Bronchial epithelial cell (primary cell): ENCODE measurements around the gene PRKCZ. TPM values are rescaled to one million over a fixed set of nuclear protein-coding genes. Genes with fewer than 3 reads are reported as not detected.

Experiments used
- DNase-seq: peaks from one replicate; pipeline ENCODE4 v3.0.0-alpha.2; 2010; ENCODE audit warnings: low read depth
- FAIRE-seq: peaks from 2 replicates; lab custom pipeline; 2011; peaks lifted over from hg19 to GRCh38; lab: Jason Lieb, UNC
- H3K27me3 ChIP-seq: 2 replicates; pipeline ENCODE4 v1.5.1; 2011; ENCODE audit warnings: low read length; ENCODE audit not compliant: control insufficient read depth, insufficient read depth
- H3K36me3 ChIP-seq: 2 replicates; pipeline ENCODE4 v1.5.1; 2011; ENCODE audit warnings: low read length; ENCODE audit not compliant: control insufficient read depth, insufficient read depth
- H3K4me3 ChIP-seq: 2 replicates; pipeline ENCODE4 v1.5.1; 2011; ENCODE audit warnings: mild to moderate bottlenecking, low read depth, low read length, control low read depth
- total RNA-seq: library from RNA; depleted of rRNA; stranded (reverse); fragments of >200 nt; gene quantifications from 2 replicates; pipeline ENCODE4 v1.2.1, GENCODE V29; 2014
- TF ChIP-seq, protein P1 (sequence below): IDR thresholded peaks from 2 replicates; pipeline ENCODE4 v1.5.1; 2011; ENCODE audit warnings: mild to moderate bottlenecking, moderate library complexity, low read length, control low read depth, inconsistent platforms; ENCODE audit not compliant: insufficient read depth, severe bottlenecking

The PRKCZ gene
- total RNA-seq, 1 donor from 2014 or later = 38.4 TPM

DNA sequence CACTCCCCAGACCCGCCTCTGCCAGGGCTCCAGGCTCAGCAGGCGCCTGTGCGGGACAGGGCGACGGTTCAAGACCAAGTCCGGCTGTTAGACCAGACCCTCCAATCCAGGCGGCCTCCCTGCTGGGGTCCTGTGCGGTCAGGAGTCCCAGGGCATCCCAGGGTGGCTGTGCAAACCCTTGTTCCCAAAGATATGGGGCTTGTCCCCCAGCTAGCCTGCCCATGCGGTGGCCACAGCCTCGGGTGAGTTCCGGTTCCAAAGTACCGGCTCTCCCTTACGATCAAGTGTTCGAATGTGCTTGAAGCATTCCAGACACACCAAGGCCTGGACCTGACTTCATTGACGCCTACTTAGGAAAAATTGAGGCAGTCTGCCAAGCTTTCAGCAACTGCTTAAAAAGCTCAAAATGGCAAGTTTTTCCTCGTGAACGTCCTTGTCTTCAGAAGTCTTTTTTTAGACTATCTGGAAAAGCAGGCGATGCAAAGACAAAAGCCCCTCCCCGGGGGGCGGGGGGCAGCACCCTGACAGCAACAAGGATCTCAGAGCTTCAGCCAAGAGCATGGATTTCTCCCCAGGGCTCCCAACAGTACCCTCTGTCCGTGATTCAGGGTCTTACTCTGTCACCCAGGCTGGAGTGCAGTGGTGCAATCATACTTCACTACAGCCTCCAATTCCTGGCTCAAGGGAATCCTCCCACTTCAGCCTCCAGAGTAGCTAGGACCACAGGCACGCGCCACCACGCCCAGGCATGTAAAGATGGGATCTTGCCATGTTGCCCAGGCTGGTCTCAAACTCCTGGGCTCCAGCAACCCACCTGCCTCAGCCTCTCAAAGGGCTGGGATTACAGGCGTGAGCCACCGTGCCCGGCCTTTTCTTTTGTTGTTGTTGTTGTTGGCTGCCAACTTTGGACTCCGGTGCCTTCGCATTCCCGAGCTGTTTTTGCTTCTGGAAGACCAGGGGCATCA, 142.1 kb downstream of the PRKCZ start:
- no peak overlapping the region for H3K4me3 ChIP-seq
- H3K27me3 ChIP-seq = no peaks in the 10 kb centered on the region
- FAIRE-seq (no peak), DNase-seq (no peak)
- TF ChIP-seq, protein P1, sequence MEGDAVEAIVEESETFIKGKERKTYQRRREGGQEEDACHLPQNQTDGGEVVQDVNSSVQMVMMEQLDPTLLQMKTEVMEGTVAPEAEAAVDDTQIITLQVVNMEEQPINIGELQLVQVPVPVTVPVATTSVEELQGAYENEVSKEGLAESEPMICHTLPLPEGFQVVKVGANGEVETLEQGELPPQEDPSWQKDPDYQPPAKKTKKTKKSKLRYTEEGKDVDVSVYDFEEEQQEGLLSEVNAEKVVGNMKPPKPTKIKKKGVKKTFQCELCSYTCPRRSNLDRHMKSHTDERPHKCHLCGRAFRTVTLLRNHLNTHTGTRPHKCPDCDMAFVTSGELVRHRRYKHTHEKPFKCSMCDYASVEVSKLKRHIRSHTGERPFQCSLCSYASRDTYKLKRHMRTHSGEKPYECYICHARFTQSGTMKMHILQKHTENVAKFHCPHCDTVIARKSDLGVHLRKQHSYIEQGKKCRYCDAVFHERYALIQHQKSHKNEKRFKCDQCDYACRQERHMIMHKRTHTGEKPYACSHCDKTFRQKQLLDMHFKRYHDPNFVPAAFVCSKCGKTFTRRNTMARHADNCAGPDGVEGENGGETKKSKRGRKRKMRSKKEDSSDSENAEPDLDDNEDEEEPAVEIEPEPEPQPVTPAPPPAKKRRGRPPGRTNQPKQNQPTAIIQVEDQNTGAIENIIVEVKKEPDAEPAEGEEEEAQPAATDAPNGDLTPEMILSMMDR = no peak
- H3K36me3 ChIP-seq = peaks cover 3% of the 10 kb centered on the region

DNA sequence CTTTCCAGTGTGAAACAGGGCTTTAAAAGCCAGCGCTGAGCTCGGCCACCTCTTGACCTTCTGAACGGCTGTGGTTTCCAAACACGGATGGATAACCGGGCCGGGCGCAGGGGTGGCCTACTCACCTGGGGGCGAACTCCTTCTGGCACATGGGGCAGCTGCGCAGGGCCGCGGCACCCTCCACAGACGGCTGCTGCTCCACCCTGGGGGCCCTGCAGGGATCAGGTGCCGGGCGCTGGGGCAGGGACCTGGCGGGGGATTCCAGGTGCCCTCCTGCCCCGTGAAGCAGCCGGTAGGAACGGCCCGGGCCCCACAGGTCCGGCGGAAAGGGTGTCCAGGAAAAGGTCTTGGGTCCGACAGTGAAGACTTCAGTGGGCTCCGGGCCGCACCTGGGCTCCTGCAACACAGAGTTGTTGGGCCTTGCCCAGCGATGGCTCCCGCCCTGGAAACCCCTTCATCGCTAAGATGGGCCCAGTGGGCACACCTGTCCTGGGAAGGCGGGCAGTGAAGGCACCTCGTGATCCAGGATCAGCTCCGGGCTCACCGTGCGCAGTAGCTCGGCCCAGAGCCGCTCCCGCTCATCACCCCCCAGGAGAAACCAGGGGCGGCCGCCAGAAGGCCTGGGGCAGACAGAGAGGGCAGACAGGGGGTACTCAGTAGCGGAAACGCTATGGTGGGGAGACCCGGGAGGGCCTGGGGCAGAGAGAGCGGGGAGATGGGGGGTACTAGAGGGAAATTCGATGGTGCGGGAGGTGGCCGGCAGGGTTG, 143.5 kb downstream of the PRKCZ start:
- FAIRE-seq (no peak), DNase-seq (no peak)
- peaks cover 3% of the 10 kb centered on the region for H3K36me3 ChIP-seq
- peak overlapping the region; percentile 54 for H3K4me3 ChIP-seq
- TF ChIP-seq, protein P1 = no peak
- H3K27me3 ChIP-seq = no peaks in the 10 kb centered on the region

DNA sequence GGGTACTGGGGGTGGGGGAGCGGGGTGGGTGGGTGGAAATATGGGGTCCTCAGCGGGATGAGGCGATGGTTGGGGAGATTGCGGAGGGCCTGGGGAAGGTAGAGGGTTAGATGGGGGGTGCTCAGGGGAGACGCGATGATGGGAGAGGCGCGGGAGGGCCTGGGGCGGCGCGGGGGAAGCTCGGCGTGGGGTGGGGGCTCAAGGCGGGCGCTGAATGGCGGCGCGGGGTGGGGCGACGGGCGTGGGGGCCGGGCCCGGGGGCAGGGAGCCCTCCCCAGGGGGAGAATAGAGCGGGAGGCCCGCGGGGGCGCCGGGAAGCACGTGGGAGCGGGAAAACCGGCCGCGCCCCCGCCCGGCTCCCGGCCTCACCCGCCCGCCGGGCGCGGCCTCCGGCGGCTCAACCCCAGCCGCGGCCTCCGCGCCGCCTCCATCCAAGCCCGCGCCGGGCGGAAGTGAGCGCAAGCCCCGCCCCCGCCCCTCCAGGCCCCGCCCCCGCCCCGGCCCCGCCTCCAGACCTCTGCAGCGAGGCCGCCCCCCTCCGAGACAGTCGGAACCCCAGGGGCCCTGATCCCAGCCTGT, 144.2 kb downstream of the PRKCZ start, which contains the start of gene FAAP20:
Gene FAAP20, minus strand, starts transcription at position 454 of the 579 bp plus-strand sequence. Its CDS starts 23 bp downstream, at position 431.
- peak within 1 kb of the TSS; percentile 54 for H3K4me3 ChIP-seq
- H3K27me3 ChIP-seq = no peaks in the 10 kb centered on the region
- FAIRE-seq (no peak), DNase-seq (peak; percentile 15)
- H3K36me3 ChIP-seq = peaks cover 3% of the 10 kb centered on the region
- TF ChIP-seq, protein P1 = no peak

DNA sequence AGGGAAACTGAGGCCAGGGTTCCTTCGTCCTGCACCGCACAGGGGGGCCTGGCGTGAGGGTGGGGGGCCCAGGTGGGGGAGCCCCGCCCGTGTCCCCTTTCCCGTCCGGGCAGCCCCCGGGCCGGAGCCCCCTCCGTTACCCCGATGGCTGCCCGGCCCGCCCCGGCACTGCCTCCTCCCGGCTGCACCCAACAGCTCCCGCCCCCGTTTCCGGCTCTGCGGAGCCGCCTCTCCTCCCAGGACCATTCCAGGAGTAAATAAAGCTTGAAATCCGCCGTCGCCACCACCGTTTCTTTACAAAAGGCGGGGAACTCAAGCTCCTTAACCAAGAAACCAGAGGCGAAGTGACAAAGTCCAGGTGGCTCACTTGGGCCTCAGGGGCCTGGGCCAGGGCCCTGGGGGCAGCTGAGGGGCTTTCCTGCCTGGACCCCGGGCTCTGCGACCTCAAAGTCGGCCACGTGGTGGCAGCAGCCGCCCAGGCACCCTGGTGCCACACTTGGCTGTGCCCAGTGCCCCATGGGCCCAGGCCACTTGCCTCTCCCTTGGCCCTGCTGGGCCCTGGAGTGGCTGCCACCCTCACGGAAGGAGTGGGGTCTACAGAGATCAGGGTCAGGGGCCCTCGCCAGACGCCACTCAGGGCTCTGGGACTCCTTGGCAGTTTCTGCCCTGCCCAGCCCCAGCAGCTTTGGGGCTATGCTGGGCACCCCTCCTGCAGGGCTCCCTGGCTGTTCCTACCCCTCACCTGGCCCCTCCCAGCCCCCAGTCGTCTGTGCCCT, 144.9 kb downstream of the PRKCZ start:
- peaks cover 3% of the 10 kb centered on the region for H3K36me3 ChIP-seq
- DNase-seq (peak; percentile 65), FAIRE-seq (no peak)
- peak overlapping the region; percentile 54 for H3K4me3 ChIP-seq
- TF ChIP-seq, protein P1 = peak; percentile 97
- no peaks in the 10 kb centered on the region for H3K27me3 ChIP-seq

DNA sequence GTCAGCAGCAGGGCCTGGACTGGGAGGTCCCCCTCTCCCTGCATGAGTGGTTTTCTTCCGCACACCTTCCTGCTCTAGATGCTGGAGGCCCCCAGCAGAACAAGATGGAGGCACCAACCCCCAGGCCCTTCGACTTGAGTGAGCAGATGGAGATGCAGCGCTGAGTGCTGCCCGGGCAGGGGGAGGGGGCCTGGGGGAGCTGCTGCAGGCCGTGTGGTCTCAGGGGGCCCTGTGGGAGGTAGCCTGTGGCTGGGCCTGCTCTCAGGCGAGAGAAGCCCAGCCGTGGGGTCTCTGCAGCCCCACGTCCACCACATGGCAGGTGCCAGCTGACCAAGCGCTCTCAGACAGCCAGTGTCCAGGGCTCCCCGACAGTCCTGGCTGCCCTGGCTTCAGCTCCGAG, 145.6 kb downstream of the PRKCZ start:
- H3K27me3 ChIP-seq = no peaks in the 10 kb centered on the region
- FAIRE-seq (no peak), DNase-seq (no peak)
- TF ChIP-seq, protein P1 = no peak
- no peak overlapping the region for H3K4me3 ChIP-seq
- H3K36me3 ChIP-seq = peaks cover 3% of the 10 kb centered on the region
